ENCODE data around the gene FASTK. TPM values are rescaled to one million over a fixed set of nuclear protein-coding genes. Genes with fewer than 3 reads are reported as not detected.

Gene FASTK
- total RNA-seq, 4 donors from 2014 or later, result 121 to 241 (median 144) TPM

DNA sequence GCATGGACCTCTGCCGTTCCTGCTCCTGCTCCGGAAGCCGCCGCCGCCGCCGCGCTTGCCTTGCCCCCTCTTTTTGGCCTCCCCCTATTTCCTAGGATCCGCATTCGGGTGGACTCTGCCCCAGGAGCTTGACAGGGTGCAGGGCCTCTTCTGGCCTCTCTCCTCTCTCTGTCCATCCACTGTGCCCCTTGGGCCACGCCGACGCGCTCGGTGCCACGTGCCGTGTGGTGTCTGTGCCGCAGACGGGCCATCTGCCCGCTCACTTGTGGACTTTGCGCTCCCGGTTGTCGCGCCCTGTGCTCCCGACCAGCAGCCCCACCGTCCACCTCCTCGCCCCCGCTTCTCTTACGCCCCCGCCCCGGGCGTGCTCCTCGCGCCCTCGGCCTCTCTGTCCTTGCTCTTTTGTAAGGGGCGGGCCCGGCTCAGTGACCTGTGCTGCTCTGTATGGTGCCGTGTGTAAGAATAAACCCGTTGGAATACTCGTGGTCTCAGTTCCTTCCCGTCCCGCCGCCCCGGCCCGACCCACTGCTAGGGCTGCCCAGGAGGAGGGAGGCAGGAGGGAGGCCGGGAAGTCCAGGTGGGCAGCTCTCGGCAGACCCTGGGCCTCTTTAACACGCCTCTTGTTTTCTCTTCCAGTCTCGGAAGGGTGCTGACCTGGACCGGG is 42.7 kb upstream of the FASTK start:
- in situ Hi-C loops (cut with MboI; ENCODE audit: low pct_ligation_motif_present in 1 of 4, low pct_unique_long_range_greater_than_20kb in 1 of 4, low sequenced_read_pairs in 3 of 4), result loop anchor here in 1 of 4 donors (10.0 kb wide), 1 partner anchor 52 kb away; no protein-coding TSS in a partner anchor
- Histone ChIP-seq H3K27me3 (no peaks in the 10 kb centered on the region), H3K4me3 (no peak overlapping the region), H3K36me3 (peaks cover 0 to 15% (median 4%) of the 10 kb centered on the region in 4 donors), H3K27ac (no peak overlapping the region), H3K9me3 (no peaks in the 10 kb centered on the region), H3K4me1 (peaks cover 0 to 25% (median 19%) of the 10 kb centered on the region in 4 donors)
- DNase-seq, result no peak
- intact Hi-C loops (cut with DNase I; ENCODE audit: low total_unique reads), result loop anchor here (5.0 to 10.0 kb wide), 2 partner anchors 44 to 182 kb away; partner anchors contain the start of gene GBX1
- TF ChIP-seq POLR2A (IDR thresholded peaks at IDR 0.05) (no peak), EP300 (IDR thresholded peaks at IDR 0.05; ENCODE audit: low read depth) (no peak), POLR2AphosphoS5 (IDR thresholded peaks at IDR 0.05) (no peak)
- TF ChIP-seq, protein P1, sequence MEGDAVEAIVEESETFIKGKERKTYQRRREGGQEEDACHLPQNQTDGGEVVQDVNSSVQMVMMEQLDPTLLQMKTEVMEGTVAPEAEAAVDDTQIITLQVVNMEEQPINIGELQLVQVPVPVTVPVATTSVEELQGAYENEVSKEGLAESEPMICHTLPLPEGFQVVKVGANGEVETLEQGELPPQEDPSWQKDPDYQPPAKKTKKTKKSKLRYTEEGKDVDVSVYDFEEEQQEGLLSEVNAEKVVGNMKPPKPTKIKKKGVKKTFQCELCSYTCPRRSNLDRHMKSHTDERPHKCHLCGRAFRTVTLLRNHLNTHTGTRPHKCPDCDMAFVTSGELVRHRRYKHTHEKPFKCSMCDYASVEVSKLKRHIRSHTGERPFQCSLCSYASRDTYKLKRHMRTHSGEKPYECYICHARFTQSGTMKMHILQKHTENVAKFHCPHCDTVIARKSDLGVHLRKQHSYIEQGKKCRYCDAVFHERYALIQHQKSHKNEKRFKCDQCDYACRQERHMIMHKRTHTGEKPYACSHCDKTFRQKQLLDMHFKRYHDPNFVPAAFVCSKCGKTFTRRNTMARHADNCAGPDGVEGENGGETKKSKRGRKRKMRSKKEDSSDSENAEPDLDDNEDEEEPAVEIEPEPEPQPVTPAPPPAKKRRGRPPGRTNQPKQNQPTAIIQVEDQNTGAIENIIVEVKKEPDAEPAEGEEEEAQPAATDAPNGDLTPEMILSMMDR (IDR thresholded peaks at IDR 0.05), result no peak
- WGBS, 2 donors (ENCODE audit: low coverage in 1 of 2), result 90 to 100% methylated on average over 1 to 49 of the region's 50 CpGs

DNA sequence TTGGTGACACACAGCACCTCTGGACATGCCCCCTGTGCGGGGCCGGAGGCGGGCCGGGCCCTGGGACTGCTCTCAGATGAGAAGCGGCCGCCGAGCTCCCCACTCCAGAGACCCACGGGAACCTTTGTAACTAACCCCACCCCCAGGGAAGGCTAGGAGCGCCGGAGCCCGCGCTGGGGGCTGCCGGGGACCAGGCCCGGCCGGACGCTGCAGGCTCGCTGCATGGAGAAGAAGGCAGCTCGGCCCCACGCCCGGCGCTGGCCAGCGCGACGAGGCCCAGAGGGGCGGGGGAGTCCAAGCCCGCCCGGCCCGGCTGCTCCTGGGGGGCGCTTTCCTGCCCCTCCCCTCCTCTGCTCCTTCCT is 42.2 kb upstream of the FASTK start:
- peaks cover 0 to 15% (median 4%) of the 10 kb centered on the region in 4 donors for H3K36me3 ChIP-seq
- intact Hi-C loops (cut with DNase I; ENCODE audit: low total_unique reads), result loop anchor here (5.0 to 10.0 kb wide), 2 partner anchors 45 to 182 kb away; partner anchors contain the start of gene GBX1
- no peaks in the 10 kb centered on the region for H3K27me3 ChIP-seq
- peaks cover 0 to 25% (median 19%) of the 10 kb centered on the region in 4 donors for H3K4me1 ChIP-seq
- no peaks in the 10 kb centered on the region for H3K9me3 ChIP-seq
- DNase-seq, result no peak
- H3K27ac ChIP-seq, result no peak overlapping the region
- TF ChIP-seq POLR2A (IDR thresholded peaks at IDR 0.05) (no peak), POLR2AphosphoS5 (IDR thresholded peaks at IDR 0.05) (no peak)
- TF ChIP-seq, protein P1 (IDR thresholded peaks at IDR 0.05), result no peak
- in situ Hi-C loops (cut with MboI; ENCODE audit: low pct_ligation_motif_present in 1 of 4, low pct_unique_long_range_greater_than_20kb in 1 of 4, low sequenced_read_pairs in 3 of 4), result loop anchor here in 1 of 4 donors (10.0 kb wide), 1 partner anchor 52 kb away; no protein-coding TSS in a partner anchor
- 95% methylated on average over 29 of the region's 29 CpGs; no CpG with 5 or more reads in 1 of the 2 donors for WGBS, 2 donors (ENCODE audit: low coverage in 1 of 2)
- H3K4me3 ChIP-seq, result no peak overlapping the region

DNA sequence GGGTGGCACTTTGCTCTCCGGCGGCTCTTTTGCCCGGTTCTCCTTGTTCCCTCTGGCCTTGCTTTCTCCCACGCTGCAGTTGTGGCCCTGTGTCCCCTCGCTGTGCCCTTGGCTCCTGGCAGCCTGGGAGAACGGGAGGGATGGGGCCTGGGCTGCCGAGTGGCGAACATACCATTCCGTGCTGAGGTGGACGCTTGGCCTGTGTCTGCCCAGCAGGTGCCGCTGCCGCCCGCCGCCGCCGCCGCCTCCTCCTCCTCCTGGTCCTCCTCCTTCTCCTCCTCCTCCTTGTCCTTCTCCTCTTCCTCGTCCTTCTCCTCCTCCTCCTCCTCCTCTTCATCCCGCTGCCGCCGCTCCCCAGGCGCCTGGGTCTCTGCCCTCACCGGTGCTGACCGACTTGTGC is 41.7 kb upstream of the FASTK start:
- H3K36me3 ChIP-seq, result peaks cover 0 to 15% (median 4%) of the 10 kb centered on the region in 4 donors
- TF ChIP-seq POLR2A (IDR thresholded peaks at IDR 0.05) (no peak), EP300 (IDR thresholded peaks at IDR 0.05; ENCODE audit: low read depth) (no peak), POLR2AphosphoS5 (IDR thresholded peaks at IDR 0.05) (no peak)
- TF ChIP-seq, protein P1 (IDR thresholded peaks at IDR 0.05), result no peak
- H3K27me3 ChIP-seq, result no peaks in the 10 kb centered on the region
- H3K9me3 ChIP-seq, result no peaks in the 10 kb centered on the region
- DNase-seq, result no peak
- H3K4me3 ChIP-seq, result no peak overlapping the region
- intact Hi-C loops (cut with DNase I; ENCODE audit: low total_unique reads) (loop anchor here (5.0 to 10.0 kb wide), 2 partner anchors 45 to 183 kb away; partner anchors contain the start of gene GBX1), in situ Hi-C loops (cut with MboI; ENCODE audit: low pct_ligation_motif_present in 1 of 4, low pct_unique_long_range_greater_than_20kb in 1 of 4, low sequenced_read_pairs in 3 of 4) (loop anchor here in 1 of 4 donors (10.0 kb wide), 1 partner anchor 53 kb away; no protein-coding TSS in a partner anchor)
- peaks cover 0 to 25% (median 19%) of the 10 kb centered on the region in 4 donors for H3K4me1 ChIP-seq
- 87% methylated on average over 24 of the region's 24 CpGs; no CpG with 5 or more reads in 1 of the 2 donors for WGBS, 2 donors (ENCODE audit: low coverage in 1 of 2)
- H3K27ac ChIP-seq, result no peak overlapping the region

DNA sequence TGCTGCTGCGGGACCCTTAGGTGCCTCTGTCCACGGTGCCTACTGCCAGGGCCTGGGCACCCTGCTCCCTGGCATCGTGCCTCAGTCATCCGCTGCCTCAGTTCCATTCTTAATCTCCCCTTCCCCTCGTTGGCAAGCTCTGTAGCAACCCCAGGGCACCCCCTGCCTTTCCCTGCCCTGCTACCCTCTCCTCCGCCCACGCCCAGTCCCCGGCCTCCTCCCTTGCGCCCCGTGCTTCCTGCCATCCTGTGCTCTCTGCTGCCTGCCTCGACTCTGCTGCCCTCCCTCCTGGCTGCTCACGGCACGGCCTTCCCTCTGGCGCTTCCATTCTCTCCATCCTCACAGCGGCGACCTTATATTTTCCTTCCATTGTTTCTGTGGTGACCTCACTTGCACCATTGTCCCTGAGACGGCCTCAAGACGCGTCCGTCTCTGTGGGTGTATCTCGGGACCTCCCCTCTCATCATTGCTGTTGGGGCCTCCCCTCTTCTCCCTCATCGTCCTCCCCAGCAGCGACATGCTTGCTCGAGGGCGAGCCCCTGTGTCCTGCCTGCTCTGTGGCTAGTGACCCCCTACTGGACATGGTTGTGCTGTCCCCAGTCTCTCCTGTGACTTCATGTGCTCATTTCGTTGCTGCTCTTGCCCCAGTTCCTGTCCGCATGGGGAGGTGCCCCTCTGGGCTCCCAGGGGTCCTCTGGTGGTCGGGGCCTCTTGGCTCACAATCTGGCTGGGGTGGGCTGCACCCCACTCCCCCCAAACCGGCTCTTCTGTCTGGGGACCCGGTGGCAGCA is 41.0 kb upstream of the FASTK start:
- in situ Hi-C loops (cut with MboI; ENCODE audit: low pct_ligation_motif_present in 1 of 4, low pct_unique_long_range_greater_than_20kb in 1 of 4, low sequenced_read_pairs in 3 of 4), result loop anchor here in 1 of 4 donors (10.0 kb wide), 1 partner anchor 53 kb away; no protein-coding TSS in a partner anchor
- 82 to 88% methylated on average over 17 to 30 of the region's 30 CpGs for WGBS, 2 donors (ENCODE audit: low coverage in 1 of 2)
- no peaks in the 10 kb centered on the region for H3K9me3 ChIP-seq
- TF ChIP-seq, protein P1 (IDR thresholded peaks at IDR 0.05), result no peak
- TF ChIP-seq EP300 (IDR thresholded peaks at IDR 0.05; ENCODE audit: low read depth), result no peak
- H3K27ac ChIP-seq, result no peak overlapping the region
- H3K36me3 ChIP-seq, result peaks cover 0 to 15% (median 4%) of the 10 kb centered on the region in 4 donors
- H3K4me3 ChIP-seq, result no peak overlapping the region
- DNase-seq, result no peak
- intact Hi-C loops (cut with DNase I; ENCODE audit: low total_unique reads), result loop anchor here (5.0 to 10.0 kb wide), 2 partner anchors 46 to 183 kb away; partner anchors contain the start of gene GBX1
- H3K4me1 ChIP-seq, result peaks cover 0 to 18% (median 14%) of the 10 kb centered on the region in 4 donors
- no peaks in the 10 kb centered on the region for H3K27me3 ChIP-seq
